AG09309 (cell line): ENCODE results near the gene POU2F2.
A peak's percentile ranks its signal among the peaks of the same experiment; 100 is the strongest.
"Not testable (repeated sequence)": the region's sequence is repeated elsewhere in the genome, so short reads cannot be mapped to it uniquely, and the experiment has no call there.

ENCODE experiments used
- DNase-seq: peaks from one replicate; pipeline ENCODE4 v3.0.0-alpha.2; 2010; ENCODE audit warnings: low read depth
- H3K4me3 ChIP-seq: 2 replicates; pipeline ENCODE4 v1.5.1; 2011; ENCODE audit warnings: mild to moderate bottlenecking, low read depth, low read length, moderate library complexity; ENCODE audit not compliant: control insufficient read depth
- TF ChIP-seq, protein P1 (sequence below): IDR thresholded peaks from 2 replicates; pipeline ENCODE4 v1.5.1; 2011; ENCODE audit warnings: mild to moderate bottlenecking, low read depth, low read length, inconsistent platforms; ENCODE audit not compliant: insufficient read depth, control insufficient read depth; ENCODE audit errors: missing control alignments

The POU2F2 gene

DNA sequence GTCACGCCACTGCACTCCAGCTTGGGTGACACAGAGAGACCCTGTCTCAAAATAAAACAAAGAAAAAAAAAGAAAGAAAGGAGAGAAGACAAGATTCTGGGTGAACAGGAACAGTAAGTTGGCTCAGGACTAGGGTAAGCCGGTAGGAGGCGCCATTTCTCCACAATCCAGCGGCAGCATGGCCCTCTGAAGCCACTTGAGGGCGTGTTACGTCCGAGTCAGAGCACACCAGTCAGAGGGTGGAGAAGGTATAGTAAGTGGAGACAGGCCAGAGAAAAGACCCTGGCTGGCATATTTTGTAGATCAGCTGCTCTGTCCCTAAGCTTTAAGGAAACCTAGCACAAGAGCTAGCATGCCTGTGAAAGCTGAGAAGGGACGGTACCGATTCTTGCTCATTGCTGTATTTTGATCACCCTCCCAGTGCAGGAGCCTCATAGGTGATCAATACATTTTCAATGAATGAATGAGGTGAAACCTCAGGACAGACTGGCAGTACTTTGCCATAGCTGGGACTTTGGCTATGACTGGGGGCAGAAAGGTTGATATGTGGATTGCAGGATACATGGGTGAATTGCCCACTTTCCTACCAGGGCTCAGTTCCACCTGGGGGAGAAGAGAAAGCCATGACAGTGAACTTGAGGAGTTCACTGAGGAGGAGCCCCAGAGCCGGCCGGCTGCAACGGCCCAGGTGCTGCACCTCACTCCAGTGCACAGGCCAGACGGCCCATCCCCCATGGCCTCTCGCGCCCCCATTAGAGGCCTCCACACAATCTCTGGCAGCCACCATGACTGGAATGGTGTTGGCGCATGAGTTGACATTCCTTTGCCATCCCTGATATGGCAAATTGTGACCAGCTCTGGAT, 23.5 kb downstream of the POU2F2 start:
- TF ChIP-seq, protein P1, sequence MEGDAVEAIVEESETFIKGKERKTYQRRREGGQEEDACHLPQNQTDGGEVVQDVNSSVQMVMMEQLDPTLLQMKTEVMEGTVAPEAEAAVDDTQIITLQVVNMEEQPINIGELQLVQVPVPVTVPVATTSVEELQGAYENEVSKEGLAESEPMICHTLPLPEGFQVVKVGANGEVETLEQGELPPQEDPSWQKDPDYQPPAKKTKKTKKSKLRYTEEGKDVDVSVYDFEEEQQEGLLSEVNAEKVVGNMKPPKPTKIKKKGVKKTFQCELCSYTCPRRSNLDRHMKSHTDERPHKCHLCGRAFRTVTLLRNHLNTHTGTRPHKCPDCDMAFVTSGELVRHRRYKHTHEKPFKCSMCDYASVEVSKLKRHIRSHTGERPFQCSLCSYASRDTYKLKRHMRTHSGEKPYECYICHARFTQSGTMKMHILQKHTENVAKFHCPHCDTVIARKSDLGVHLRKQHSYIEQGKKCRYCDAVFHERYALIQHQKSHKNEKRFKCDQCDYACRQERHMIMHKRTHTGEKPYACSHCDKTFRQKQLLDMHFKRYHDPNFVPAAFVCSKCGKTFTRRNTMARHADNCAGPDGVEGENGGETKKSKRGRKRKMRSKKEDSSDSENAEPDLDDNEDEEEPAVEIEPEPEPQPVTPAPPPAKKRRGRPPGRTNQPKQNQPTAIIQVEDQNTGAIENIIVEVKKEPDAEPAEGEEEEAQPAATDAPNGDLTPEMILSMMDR: peak; percentile 100
- H3K4me3 ChIP-seq: no peak overlapping the region
- DNase-seq: no peak

DNA sequence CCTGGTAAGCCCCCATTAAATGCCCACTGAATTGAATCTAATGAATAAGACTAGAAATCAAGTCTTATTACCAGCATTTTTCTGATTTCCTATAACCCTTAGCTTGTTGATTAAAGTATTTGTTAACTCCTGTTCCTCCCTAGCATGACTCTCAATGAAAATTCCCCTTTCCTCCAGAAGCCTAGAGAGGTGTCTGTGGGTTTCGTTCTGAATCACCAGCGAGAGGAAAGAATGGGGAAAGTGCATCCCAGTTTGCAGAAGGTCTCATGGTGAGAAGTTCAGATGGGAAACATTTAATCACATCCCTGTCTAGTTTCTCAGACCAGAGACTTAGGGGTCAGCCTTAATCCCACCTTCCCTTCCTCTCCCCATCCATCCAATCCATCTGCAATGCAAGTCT, 26.9 kb downstream of the POU2F2 start:
- TF ChIP-seq, protein P1: no peak
- DNase-seq: no peak
- no peak overlapping the region for H3K4me3 ChIP-seq

DNA sequence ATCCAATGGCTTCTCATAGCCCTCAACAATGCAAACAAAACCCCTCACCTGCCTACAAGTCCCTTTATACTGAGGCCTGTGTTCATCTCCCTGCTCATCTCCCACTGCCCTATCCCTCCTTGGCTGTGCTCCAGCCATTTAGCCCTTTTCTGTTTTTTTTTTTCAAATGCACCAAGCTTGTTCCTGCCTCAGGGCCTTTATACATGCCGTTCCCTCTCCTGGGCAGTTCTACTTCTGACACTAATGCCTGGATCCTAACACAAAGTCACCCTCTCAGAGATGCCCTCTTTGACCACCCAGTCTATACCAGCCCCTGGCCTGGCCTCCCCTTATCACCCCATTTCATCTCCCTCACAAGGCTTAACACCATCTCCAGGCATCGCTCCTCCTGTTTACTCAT, 29.4 kb downstream of the POU2F2 start:
- DNase-seq: no peak
- no peak overlapping the region for H3K4me3 ChIP-seq
- TF ChIP-seq, protein P1: no peak

DNA sequence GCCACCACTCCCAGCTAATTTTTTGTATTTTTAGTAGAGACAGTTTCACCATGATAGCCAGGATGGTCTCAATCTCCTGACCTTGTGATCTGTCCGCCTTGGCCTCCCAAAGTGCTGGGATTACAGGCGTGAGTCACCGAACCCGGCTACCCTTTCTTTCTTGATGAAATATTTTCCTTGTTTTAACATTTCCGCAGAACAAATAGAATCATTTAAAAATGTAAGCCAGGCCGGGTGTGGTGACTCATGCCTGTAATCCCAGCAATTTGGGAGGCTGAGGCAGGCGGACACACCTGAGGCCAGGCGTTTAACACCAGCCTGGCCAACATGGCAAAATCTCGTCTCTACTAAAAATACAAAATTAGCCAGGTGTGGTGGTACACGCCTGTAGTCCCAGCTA, 32.0 kb downstream of the POU2F2 start:
- DNase-seq, H3K4me3 ChIP-seq: not testable (repeated sequence)

DNA sequence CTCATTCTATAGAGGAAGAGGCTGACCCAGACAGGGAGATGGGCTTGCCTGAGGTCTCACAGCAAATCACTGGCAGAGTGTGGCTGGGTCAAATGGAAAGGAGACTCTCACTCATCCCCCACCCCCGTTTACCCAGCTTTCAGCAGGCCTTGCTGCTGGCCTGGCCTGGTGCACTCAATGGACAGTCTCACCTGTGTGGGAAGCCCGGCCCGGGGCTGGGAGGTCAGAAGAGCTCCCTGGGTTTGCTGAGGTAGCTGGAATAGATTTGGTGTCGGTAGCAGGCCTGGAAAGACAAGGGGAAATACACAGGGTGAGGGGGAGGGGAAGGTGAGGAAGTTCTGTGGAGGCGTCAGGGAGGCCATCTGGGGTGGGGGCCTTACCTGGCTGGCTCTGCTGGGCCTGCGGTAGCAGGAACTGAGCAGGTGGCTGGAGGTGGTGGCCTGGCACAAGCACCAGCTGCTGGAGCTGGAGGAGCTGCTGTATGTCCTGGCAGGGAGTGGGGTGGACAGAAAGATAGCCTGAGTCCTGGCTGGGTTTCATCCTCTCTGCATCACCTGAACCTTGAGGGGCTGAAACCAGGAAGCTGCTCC, 32.8 kb downstream of the POU2F2 start:
- DNase-seq: no peak
- H3K4me3 ChIP-seq: no peak overlapping the region
- TF ChIP-seq, protein P1: no peak

DNA sequence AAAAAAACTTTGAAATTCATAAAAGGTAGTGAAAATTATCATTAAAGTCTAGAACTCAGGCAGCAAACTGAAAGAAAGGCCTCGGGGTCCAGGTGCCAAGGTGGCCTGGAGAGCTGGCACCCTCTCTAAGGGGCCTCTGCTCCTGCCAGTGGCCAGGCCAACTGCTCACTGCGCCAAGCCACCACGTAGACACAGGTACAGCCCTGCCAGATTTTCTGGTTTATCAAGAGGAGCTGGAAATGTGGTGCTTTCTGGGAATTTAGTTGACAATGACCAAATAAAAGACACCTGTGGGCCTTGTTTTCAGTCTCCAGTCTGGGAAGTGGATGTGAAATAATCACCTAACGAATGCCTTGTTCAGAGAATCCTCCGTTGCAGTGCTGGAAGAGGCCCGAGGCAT, 33.5 kb downstream of the POU2F2 start:
- H3K4me3 ChIP-seq: no peak overlapping the region
- TF ChIP-seq, protein P1: no peak
- no peak for DNase-seq

DNA sequence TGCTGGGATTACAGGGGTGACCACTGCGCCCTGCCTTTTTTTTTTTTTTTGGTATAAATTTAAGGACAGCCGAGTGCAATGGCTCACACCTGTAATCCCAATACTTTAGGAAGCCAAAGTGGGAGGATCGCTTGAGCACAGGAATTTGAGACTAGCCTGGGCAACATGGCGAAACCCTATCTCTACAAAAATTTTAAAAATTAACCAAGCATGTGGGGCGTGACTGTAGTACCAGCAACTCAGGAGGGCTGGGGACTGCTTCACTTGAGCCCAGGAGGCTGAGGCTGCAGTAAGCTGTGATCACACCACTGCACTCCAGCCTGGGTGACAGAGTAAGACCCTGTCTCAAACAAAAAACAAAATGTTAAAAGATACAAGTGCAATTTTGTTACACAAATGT, 34.8 kb downstream of the POU2F2 start:
- TF ChIP-seq, protein P1: no peak
- no peak for DNase-seq
- H3K4me3 ChIP-seq: no peak overlapping the region
